Skin of body (tissue), 2 donors: Measurements from ENCODE around the gene SPAST. TPM values are rescaled to one million over a fixed set of nuclear protein-coding genes. Genes with fewer than 3 reads are reported as not detected.
"Not testable (repeated sequence)": the region's sequence is repeated elsewhere in the genome, so short reads cannot be mapped to it uniquely, and the experiment has no call there.

Experiments
- DNase-seq: peaks from one replicate; lab custom pipeline; 2025; lab: John Stamatoyannopoulos, UW
- total RNA-seq: library from RNA; depleted of rRNA; stranded (reverse); fragments of >200 nt; gene quantifications from one replicate; pipeline ENCODE4 v1.2.3, GENCODE V29; 2014

Gene SPAST
- 27.6 TPM for total RNA-seq

- DNase-seq = peak; percentile 97
Observed at GRCh38 chr2:32063310-32064020, at the start of gene SPAST. TSS of gene SPAST (plus strand) at chr2:32063556. CDS start at chr2:32063832, 276 bp downstream.

- not testable (repeated sequence) for DNase-seq
Observed at GRCh38 chr2:32018789-32019482, 44.4 kb upstream of the SPAST start.

- not testable (repeated sequence) for DNase-seq
Observed at GRCh38 chr2:32034198-32034887, 29.0 kb upstream of the SPAST start.

GRCh38 chr2:32039447-32040219 is 23.7 kb upstream of the SPAST start, which contains the start of gene DPY30:
TSS of gene DPY30 (minus strand) at chr2:32039805. CDS start at chr2:32039456, 349 bp downstream.
- DNase-seq = peak; percentile 84

- DNase-seq = no peak
Observed at GRCh38 chr2:32043561-32043960, 19.8 kb upstream of the SPAST start.

- no peak for DNase-seq
Observed at GRCh38 chr2:32051836-32052439, 11.4 kb upstream of the SPAST start.

- DNase-seq = not testable (repeated sequence)
Observed at GRCh38 chr2:32054583-32054982, 8.8 kb upstream of the SPAST start.

GRCh38 chr2:32058130-32058529 is 5.2 kb upstream of the SPAST start:
- no peak for DNase-seq

- DNase-seq = no peak
Observed at GRCh38 chr2:32060266-32060665, 3.1 kb upstream of the SPAST start.

GRCh38 chr2:32061430-32061829 is 1.9 kb upstream of the SPAST start:
- DNase-seq = no peak

- peak; percentile 37 for DNase-seq
Observed at GRCh38 chr2:32061973-32062861, 1.1 kb upstream of the SPAST start.

- DNase-seq = no peak
Observed at GRCh38 chr2:32064021-32064601, 755 bp downstream of the SPAST start.

- no peak for DNase-seq
Observed at GRCh38 chr2:32064713-32065112, 1.4 kb downstream of the SPAST start.

GRCh38 chr2:32067549-32067948 is 4.2 kb downstream of the SPAST start:
- DNase-seq = no peak

- DNase-seq = no peak
Observed at GRCh38 chr2:32074134-32074506, 10.8 kb downstream of the SPAST start.

GRCh38 chr2:32095671-32096070 is 32.3 kb downstream of the SPAST start:
- DNase-seq = no peak

GRCh38 chr2:32108111-32108510 is 44.8 kb downstream of the SPAST start:
- no peak for DNase-seq

- DNase-seq = no peak
Observed at GRCh38 chr2:32118055-32118454, 54.7 kb downstream of the SPAST start.

- no peak for DNase-seq
Observed at GRCh38 chr2:32119161-32119560, 55.8 kb downstream of the SPAST start.

GRCh38 chr2:32124660-32125059 is 61.3 kb downstream of the SPAST start:
- no peak for DNase-seq
